HepG2 (cell line): ENCODE measurements around the gene INO80E. TPM values are rescaled to one million over a fixed set of nuclear protein-coding genes. Genes with fewer than 3 reads are reported as not detected.

ENCODE experiments used
- AHR ChIP-seq: IDR thresholded peaks from 2 replicates; pipeline ENCODE4 v1.6.1; 2018; ENCODE audit warnings: missing genetic modification reagents, missing compliant biosample characterization
- ATF5 ChIP-seq: sonication (generic); formaldehyde crosslinking; IDR thresholded peaks from 2 replicates; pipeline ENCODE4 v1.4.0; 2020; ENCODE audit warnings: mild to moderate bottlenecking, low read depth, missing genetic modification reagents
- CREB3 ChIP-seq: sonication (generic); formaldehyde crosslinking; IDR thresholded peaks from 2 replicates; pipeline ENCODE4 v1.5.0; 2020; ENCODE audit warnings: missing genetic modification reagents
- FIP1L1 ChIP-seq: fragments of 200-400 bp; formaldehyde crosslinking; IDR thresholded peaks from 2 replicates; pipeline ENCODE4 v1.6.1; 2018; ENCODE audit warnings: low read depth, mild to moderate bottlenecking, low read length, moderate library complexity, borderline replicate concordance; ENCODE audit not compliant: insufficient read depth
- NFRKB ChIP-seq: fragments of 450-650 bp; IDR thresholded peaks from 2 replicates; pipeline ENCODE4 v1.6.1; 2017
- TCF7 ChIP-seq: sonication (generic); IDR thresholded peaks from 2 replicates; pipeline ENCODE4 v1.6.1; 2016; ENCODE audit warnings: antibody characterized with exemption, low read depth
- ZKSCAN5 ChIP-seq: sonication (generic); formaldehyde crosslinking; IDR thresholded peaks from 2 replicates; pipeline ENCODE4 v1.5.1; 2020; ENCODE audit warnings: mild to moderate bottlenecking, missing genetic modification reagents
- ZMYM3 ChIP-seq: sonication (generic); formaldehyde crosslinking; IDR thresholded peaks from 2 replicates; pipeline ENCODE4 v1.5.1; 2020; ENCODE audit warnings: mild to moderate bottlenecking, missing genetic modification reagents
- ZNF788 ChIP-seq: sonication (generic); formaldehyde crosslinking; IDR thresholded peaks from 2 replicates; pipeline ENCODE4 v1.5.0; 2020; ENCODE audit warnings: mild to moderate bottlenecking, missing genetic modification reagents, borderline replicate concordance
- ZNF792 ChIP-seq: IDR thresholded peaks from 2 replicates; pipeline ENCODE4 v1.6.1; 2016
- polyA plus RNA-seq, 8 experiments: library from polyadenylated mRNA; depleted of rRNA in 3 of 8; stranded (reverse) in 7 of 8; unstranded in 1 of 8; fragments of >200 nt; fragmentation: Illumina TruSeq in 4 of 8; extraction: Trizol in 4 of 8; gene quantifications; 2 replicates each; pipeline versions ENCODE4 v1.2.1 to v1.2.3, GENCODE V29; 2011 to 2016; ENCODE audit warnings: low read depth in 4 of 8, missing spikeins in 1 of 8, mixed read lengths in 1 of 8; ENCODE audit not compliant: insufficient read depth in 1 of 8
- total RNA-seq, 5 experiments: library from RNA; depleted of rRNA; stranded (reverse); fragments of >200 nt; fragmentation: Illumina TruSeq; extraction: Trizol; gene quantifications; 2 replicates each; pipeline ENCODE4 v1.2.3, GENCODE V29; 2016; ENCODE audit warnings: low read depth in 1 of 5
- TF ChIP-seq, protein P1 (sequence below): sonication (generic); formaldehyde crosslinking; IDR thresholded peaks from 2 replicates; pipeline ENCODE4 v1.4.0; 2020; ENCODE audit warnings: mild to moderate bottlenecking, missing genetic modification reagents, borderline replicate concordance
- TF ChIP-seq, protein P2 (sequence below): sonication (generic); formaldehyde crosslinking; IDR thresholded peaks from 2 replicates; pipeline ENCODE4 v1.5.0; 2020; ENCODE audit warnings: missing genetic modification reagents
- TF ChIP-seq, protein P3 (sequence below): sonication (generic); formaldehyde crosslinking; conservative IDR thresholded peaks from 2 replicates; pipeline ENCODE4 v1.8.1; 2023; ENCODE audit warnings: missing genetic modification reagents
- TF ChIP-seq, protein P4 (sequence below): sonication (generic); formaldehyde crosslinking; IDR thresholded peaks from 2 replicates; pipeline ENCODE4 v1.4.0; 2020; ENCODE audit warnings: mild to moderate bottlenecking, missing genetic modification reagents

Gene INO80E
- total and polyA plus RNA-seq, 2 of the 13 experiments (the other 11 are each of a cell fraction or from before 2014, with no cell fraction given) = 25.8 to 45.6 TPM

DNA sequence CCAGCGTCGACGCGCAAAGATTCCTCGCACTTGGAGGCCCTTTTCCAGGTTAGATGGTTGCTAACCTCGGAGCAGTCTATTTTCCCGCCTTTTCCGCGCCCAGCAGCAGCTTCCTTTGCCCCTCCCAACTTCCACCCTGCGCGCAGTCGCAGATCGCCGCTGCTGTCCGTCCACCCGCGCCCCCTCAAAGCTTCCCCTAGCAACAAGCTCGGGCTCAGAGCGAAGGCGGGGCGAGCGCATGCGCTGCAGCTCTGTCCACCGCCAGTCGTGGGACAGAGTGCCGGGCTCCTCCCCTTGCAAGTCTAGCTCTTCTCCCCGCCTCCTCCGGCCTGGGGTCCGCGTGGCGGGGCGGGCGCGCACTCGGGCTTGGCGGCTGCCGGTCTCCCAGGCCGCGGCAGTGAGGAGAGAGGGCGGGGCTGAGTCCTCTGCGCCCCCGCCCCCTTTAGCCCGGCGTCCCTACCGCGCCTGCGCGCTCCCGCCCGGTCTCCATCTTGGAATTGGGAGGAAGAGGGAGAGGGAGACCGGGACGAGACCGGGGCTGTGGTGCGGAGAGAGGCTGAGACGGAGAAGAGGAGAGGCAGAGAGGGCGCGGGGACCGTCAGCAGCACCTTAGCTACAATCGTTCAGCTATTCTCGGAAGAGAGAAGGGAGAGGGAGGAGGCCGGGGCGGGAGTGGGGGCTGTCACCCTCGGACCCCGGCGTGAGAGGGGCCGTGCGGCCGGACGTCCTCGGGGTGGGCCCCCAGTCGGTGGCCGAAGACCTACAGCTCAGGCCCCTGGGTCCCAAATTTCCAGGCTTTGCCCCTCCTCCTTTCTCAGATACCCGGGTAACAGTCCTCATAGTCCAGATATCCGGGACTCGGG, 22.4 kb upstream of the INO80E start, which contains the start of gene TAOK2 (continued):
- TF ChIP-seq, protein P1, sequence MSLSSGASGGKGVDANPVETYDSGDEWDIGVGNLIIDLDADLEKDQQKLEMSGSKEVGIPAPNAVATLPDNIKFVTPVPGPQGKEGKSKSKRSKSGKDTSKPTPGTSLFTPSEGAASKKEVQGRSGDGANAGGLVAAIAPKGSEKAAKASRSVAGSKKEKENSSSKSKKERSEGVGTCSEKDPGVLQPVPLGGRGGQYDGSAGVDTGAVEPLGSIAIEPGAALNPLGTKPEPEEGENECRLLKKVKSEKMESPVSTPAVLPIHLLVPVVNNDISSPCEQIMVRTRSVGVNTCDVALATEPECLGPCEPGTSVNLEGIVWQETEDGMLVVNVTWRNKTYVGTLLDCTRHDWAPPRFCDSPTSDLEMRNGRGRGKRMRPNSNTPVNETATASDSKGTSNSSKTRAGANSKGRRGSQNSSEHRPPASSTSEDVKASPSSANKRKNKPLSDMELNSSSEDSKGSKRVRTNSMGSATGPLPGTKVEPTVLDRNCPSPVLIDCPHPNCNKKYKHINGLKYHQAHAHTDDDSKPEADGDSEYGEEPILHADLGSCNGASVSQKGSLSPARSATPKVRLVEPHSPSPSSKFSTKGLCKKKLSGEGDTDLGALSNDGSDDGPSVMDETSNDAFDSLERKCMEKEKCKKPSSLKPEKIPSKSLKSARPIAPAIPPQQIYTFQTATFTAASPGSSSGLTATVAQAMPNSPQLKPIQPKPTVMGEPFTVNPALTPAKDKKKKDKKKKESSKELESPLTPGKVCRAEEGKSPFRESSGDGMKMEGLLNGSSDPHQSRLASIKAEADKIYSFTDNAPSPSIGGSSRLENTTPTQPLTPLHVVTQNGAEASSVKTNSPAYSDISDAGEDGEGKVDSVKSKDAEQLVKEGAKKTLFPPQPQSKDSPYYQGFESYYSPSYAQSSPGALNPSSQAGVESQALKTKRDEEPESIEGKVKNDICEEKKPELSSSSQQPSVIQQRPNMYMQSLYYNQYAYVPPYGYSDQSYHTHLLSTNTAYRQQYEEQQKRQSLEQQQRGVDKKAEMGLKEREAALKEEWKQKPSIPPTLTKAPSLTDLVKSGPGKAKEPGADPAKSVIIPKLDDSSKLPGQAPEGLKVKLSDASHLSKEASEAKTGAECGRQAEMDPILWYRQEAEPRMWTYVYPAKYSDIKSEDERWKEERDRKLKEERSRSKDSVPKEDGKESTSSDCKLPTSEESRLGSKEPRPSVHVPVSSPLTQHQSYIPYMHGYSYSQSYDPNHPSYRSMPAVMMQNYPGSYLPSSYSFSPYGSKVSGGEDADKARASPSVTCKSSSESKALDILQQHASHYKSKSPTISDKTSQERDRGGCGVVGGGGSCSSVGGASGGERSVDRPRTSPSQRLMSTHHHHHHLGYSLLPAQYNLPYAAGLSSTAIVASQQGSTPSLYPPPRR (CRISPR knock-in tag) = peak; percentile 59; the same call in 1 of the 2 replicates
- no peak for TF ChIP-seq CREB3 (CRISPR knock-in tag)
- TF ChIP-seq, protein P2, sequence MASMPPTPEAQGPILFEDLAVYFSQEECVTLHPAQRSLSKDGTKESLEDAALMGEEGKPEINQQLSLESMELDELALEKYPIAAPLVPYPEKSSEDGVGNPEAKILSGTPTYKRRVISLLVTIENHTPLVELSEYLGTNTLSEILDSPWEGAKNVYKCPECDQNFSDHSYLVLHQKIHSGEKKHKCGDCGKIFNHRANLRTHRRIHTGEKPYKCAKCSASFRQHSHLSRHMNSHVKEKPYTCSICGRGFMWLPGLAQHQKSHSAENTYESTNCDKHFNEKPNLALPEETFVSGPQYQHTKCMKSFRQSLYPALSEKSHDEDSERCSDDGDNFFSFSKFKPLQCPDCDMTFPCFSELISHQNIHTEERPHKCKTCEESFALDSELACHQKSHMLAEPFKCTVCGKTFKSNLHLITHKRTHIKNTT (CRISPR knock-in tag) = no peak
- no peak for TF ChIP-seq TCF7
- TF ChIP-seq, protein P3, sequence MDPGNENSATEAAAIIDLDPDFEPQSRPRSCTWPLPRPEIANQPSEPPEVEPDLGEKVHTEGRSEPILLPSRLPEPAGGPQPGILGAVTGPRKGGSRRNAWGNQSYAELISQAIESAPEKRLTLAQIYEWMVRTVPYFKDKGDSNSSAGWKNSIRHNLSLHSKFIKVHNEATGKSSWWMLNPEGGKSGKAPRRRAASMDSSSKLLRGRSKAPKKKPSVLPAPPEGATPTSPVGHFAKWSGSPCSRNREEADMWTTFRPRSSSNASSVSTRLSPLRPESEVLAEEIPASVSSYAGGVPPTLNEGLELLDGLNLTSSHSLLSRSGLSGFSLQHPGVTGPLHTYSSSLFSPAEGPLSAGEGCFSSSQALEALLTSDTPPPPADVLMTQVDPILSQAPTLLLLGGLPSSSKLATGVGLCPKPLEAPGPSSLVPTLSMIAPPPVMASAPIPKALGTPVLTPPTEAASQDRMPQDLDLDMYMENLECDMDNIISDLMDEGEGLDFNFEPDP = no peak
- TF ChIP-seq FIP1L1 = peak; percentile 96
- TF ChIP-seq ZNF792 = peak; percentile 93
- TF ChIP-seq AHR (CRISPR knock-in tag) = no peak
- TF ChIP-seq, protein P4, sequence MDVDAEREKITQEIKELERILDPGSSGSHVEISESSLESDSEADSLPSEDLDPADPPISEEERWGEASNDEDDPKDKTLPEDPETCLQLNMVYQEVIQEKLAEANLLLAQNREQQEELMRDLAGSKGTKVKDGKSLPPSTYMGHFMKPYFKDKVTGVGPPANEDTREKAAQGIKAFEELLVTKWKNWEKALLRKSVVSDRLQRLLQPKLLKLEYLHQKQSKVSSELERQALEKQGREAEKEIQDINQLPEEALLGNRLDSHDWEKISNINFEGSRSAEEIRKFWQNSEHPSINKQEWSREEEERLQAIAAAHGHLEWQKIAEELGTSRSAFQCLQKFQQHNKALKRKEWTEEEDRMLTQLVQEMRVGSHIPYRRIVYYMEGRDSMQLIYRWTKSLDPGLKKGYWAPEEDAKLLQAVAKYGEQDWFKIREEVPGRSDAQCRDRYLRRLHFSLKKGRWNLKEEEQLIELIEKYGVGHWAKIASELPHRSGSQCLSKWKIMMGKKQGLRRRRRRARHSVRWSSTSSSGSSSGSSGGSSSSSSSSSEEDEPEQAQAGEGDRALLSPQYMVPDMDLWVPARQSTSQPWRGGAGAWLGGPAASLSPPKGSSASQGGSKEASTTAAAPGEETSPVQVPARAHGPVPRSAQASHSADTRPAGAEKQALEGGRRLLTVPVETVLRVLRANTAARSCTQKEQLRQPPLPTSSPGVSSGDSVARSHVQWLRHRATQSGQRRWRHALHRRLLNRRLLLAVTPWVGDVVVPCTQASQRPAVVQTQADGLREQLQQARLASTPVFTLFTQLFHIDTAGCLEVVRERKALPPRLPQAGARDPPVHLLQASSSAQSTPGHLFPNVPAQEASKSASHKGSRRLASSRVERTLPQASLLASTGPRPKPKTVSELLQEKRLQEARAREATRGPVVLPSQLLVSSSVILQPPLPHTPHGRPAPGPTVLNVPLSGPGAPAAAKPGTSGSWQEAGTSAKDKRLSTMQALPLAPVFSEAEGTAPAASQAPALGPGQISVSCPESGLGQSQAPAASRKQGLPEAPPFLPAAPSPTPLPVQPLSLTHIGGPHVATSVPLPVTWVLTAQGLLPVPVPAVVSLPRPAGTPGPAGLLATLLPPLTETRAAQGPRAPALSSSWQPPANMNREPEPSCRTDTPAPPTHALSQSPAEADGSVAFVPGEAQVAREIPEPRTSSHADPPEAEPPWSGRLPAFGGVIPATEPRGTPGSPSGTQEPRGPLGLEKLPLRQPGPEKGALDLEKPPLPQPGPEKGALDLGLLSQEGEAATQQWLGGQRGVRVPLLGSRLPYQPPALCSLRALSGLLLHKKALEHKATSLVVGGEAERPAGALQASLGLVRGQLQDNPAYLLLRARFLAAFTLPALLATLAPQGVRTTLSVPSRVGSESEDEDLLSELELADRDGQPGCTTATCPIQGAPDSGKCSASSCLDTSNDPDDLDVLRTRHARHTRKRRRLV (CRISPR knock-in tag) = no peak
- no peak for TF ChIP-seq NFRKB
- peak; percentile 61; the same call in 1 of the 2 replicates for TF ChIP-seq ZNF788 (CRISPR knock-in tag)
- TF ChIP-seq ATF5 (CRISPR knock-in tag) = no peak
- 0 out of 2 replicates have a peak, but pooled peaks have one; percentile 32 for TF ChIP-seq ZKSCAN5 (CRISPR knock-in tag)
- peak; percentile 72; the same call in 1 of the 2 replicates for TF ChIP-seq ZMYM3
